ENCODE measurements around the gene RABGAP1L. TPM values are rescaled to one million over a fixed set of nuclear protein-coding genes. Genes with fewer than 3 reads are reported as not detected.
A peak's percentile ranks its signal among the peaks of the same experiment; 100 is the strongest.

Gene RABGAP1L
- total and polyA plus RNA-seq, 12 donors, result 13.0 to 167 (median 109) TPM

GRCh38 chr1:174204697-174205308 lies 45.5 kb downstream of the RABGAP1L start:
- DNase-seq (no peak), ATAC-seq (peak in 3 of 8 donors; percentile 19 to 28 (median 22))
- intact Hi-C loops (cut with DNase I), result loop anchor here in 2 of 10 donors (5.0 kb wide), 2 partner anchors 38 to 43 kb away; no protein-coding TSS in a partner anchor
- Histone ChIP-seq H3K4me3 (no peak overlapping the region), H3K27me3 (no peaks in the 10 kb centered on the region), H3K4me1 (peaks cover 0 to 40% (median 14%) of the 10 kb centered on the region in 9 donors), H3K36me3 (no peaks in the 10 kb centered on the region), H3K27ac (peak overlapping the region in 5 of 10 donors; percentile 26 to 75 (median 47)), H3K9me3 (peaks cover 0 to 11% (median 6%) of the 10 kb centered on the region in 11 donors)
- WGBS, 2 donors, result 90% methylated on average over 7 of the region's 7 CpGs
- no peak for TF ChIP-seq CTCF (IDR thresholded peaks at IDR 0.05)

- Histone ChIP-seq H3K36me3 (no peaks in the 10 kb centered on the region), H3K27ac (peak overlapping the region in 6 of 10 donors; percentile 33 to 75 (median 53)), H3K4me1 (peaks cover 0 to 32% (median 14%) of the 10 kb centered on the region in 9 donors), H3K9me3 (peaks cover 0 to 13% (median 6%) of the 10 kb centered on the region in 11 donors), H3K4me3 (peak overlapping the region in 1 of 10 donors; percentile 3), H3K27me3 (no peaks in the 10 kb centered on the region)
- WGBS, 2 donors, result 50 to 64% methylated on average over 5 of the region's 5 CpGs
- TF ChIP-seq CTCF (IDR thresholded peaks at IDR 0.05), result no peak
- ATAC-seq (peak in 6 of 8 donors; percentile 72 to 91 (median 84)), DNase-seq (no peak)
- intact Hi-C loops (cut with DNase I), result loop anchor here in 3 of 10 donors (2.0 to 5.0 kb wide), 3 partner anchors 39 to 47 kb away; partner anchors contain the start of gene RABGAP1L (in 1 of the 3)
Measured at GRCh38 chr1:174206148-174206836, 47.0 kb downstream of the RABGAP1L start.

GRCh38 chr1:174209347-174210187 lies 50.2 kb downstream of the RABGAP1L start:
- Histone ChIP-seq H3K36me3 (no peaks in the 10 kb centered on the region), H3K27ac (no peak overlapping the region), H3K27me3 (no peaks in the 10 kb centered on the region), H3K9me3 (peaks cover 0 to 7% (median 0%) of the 10 kb centered on the region in 11 donors), H3K4me3 (no peak overlapping the region), H3K4me1 (peaks cover 0 to 30% (median 14%) of the 10 kb centered on the region in 9 donors)
- no peak for TF ChIP-seq CTCF (IDR thresholded peaks at IDR 0.05)
- intact Hi-C loops (cut with DNase I), result loop anchor here in 8 of 10 donors (5.0 to 10.0 kb wide), 8 partner anchors 42 to 785 kb away; partner anchors contain the start of gene RC3H1 (in 2 of the 8)
- peak in 1 of 8 donors; percentile 39 for ATAC-seq
- 95 to 96% methylated on average over 5 of the region's 5 CpGs for WGBS, 2 donors
- DNase-seq, result no peak

GRCh38 chr1:174211486-174211885 lies 52.2 kb downstream of the RABGAP1L start:
- Histone ChIP-seq H3K27ac (no peak overlapping the region), H3K36me3 (no peaks in the 10 kb centered on the region), H3K4me1 (peaks cover 0 to 16% (median 0%) of the 10 kb centered on the region in 9 donors), H3K4me3 (no peak overlapping the region), H3K9me3 (peaks cover 0 to 7% (median 0%) of the 10 kb centered on the region in 11 donors), H3K27me3 (no peaks in the 10 kb centered on the region)
- DNase-seq (no peak), ATAC-seq (no peak)
- intact Hi-C loops (cut with DNase I), result loop anchor here in 6 of 10 donors (5.0 to 10.0 kb wide), 6 partner anchors 107 to 787 kb away; partner anchors contain the start of gene RC3H1 (in 2 of the 6)
- TF ChIP-seq CTCF (IDR thresholded peaks at IDR 0.05), result no peak
